ENCODE results near the gene SPACA7.

The SPACA7 gene

GRCh38 chr13:112469071-112469745 is 93.1 kb downstream of the SPACA7 start:
- no peak for DNase-seq

DNA sequence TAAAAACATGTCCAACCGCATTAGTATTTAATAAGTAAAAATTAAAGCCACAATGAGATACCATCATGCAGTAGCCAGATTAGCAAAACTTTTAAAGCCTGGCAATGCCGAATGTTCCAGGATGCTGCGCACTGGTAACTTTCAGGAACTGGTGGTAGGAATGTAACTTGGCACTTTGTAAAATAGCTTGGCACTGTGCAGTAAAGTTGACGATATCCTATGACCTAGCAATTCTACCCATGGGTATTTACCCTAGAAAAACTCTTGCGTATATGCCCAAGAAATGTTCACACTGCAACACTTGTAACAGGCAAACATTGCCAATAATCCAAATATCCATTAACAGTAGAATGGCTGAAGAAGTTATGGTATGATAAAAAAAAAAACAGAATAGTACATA is 97.7 kb downstream of the SPACA7 start:
- no peak for DNase-seq

- no peak for DNase-seq
Observed at GRCh38 chr13:112474869-112475268, 98.7 kb downstream of the SPACA7 start.

DNA sequence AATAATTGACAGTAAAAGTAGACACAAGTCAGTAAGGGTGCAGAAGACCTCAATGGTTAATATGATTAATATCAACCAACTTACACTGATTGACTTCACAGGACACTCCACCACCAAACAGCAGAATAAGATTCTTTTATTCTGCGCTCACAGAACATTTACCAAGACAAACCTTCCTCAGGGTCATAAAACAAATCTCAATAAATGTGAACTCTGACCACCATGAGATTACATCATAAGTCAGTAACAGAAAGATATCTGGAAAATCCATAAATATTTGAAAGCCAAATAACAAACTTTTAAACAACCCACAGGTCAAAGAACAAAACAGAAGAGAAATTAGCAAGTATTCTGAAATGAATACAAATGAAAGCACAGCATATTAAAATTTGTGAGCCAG is 99.7 kb downstream of the SPACA7 start:
- DNase-seq, result no peak

GRCh38 chr13:112477070-112477619 is 101.0 kb downstream of the SPACA7 start:
- DNase-seq, result no peak

- no peak for DNase-seq
Observed at GRCh38 chr13:112479389-112479788, 103.2 kb downstream of the SPACA7 start.

- DNase-seq, result no peak
Observed at GRCh38 chr13:112481458-112481857, 105.3 kb downstream of the SPACA7 start.

GRCh38 chr13:112483299-112483698 is 107.1 kb downstream of the SPACA7 start:
- no peak for DNase-seq

All from RPMI8226 (cell line).